GM18873 (cell line): Measurements from ENCODE around the gene RMI2.

ENCODE experiments used
- ATAC-seq: cut with Tn5 transposase; IDR thresholded peaks from one replicate; pipeline ENCODE4 v1.9.1; 2021; ENCODE audit warnings: mild to moderate bottlenecking, moderate library complexity, moderate number of reproducible peaks; ENCODE audit not compliant: unreplicated experiment, low FRiP score

RMI2 gene

DNA sequence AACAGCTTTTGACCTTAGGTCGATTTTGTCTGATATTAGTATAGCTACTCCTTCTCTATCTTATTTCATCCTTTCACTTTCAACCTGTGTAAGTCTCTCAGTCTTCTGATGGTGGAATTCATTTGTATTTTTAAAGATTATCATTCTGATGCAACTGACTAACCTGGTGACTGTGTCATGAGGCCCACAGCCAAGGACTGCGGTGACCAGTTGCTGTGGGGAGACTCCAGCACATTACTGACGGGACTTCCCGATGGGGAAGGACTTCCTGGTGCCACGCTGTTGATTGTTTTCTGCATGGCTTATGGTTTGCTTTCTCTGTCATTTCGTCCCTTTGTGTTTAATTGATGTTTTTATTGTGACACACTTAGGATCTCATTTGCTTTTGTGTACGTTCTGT is 34.2 kb downstream of the RMI2 start:
- no peak for ATAC-seq

DNA sequence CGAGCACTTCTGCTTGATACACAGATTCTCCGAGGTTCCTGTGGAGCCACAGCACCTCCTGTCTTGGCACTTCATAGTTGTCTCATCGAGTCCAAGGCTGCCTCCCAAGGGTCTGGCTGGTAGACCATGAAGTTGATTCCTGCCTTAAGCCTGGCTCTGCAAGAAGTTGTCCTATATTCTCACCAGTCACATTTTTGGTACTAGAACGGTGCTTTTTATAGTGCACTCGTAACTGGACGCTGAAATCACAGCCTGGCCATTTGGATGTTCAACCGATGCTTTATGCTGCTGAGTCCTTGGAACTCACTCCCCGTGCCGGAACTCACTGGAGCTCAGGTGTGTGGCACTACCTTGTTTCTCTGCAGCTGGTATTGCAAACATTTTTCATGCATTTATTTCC is 35.6 kb downstream of the RMI2 start:
- no peak for ATAC-seq

DNA sequence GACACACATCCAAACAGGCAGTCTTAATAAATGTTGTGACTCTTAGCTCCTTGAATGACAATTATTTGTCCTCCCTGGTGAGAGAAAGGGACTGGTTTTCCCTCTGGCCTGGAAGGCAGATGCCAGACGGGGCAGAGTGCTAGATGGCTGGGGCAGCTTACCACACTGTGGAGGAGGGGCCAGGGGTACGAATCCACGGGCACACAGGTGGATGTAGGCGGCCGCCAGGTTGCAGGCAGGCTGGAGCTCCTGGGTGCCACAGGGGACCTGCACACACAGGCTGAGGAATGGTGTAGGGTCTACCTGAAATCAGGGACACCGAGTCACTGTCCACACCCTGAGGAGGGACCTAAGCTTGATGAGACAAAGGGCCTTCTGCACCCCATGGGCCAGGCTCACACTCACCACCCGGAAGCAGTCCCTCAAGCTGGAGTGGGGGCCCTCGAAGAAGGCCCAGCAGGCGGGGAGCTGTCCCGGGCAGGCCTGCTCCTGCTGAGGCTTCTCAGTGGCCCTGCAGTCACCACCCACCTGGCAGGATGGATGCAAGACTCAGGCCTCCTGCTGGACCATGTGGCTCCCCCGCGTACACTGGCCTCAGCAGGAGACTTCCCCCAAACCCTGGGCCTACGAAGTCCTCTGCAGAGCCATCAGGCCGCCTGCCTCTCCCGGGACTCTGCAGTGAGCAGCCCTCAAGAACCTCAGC is 38.4 kb downstream of the RMI2 start:
- no peak for ATAC-seq

DNA sequence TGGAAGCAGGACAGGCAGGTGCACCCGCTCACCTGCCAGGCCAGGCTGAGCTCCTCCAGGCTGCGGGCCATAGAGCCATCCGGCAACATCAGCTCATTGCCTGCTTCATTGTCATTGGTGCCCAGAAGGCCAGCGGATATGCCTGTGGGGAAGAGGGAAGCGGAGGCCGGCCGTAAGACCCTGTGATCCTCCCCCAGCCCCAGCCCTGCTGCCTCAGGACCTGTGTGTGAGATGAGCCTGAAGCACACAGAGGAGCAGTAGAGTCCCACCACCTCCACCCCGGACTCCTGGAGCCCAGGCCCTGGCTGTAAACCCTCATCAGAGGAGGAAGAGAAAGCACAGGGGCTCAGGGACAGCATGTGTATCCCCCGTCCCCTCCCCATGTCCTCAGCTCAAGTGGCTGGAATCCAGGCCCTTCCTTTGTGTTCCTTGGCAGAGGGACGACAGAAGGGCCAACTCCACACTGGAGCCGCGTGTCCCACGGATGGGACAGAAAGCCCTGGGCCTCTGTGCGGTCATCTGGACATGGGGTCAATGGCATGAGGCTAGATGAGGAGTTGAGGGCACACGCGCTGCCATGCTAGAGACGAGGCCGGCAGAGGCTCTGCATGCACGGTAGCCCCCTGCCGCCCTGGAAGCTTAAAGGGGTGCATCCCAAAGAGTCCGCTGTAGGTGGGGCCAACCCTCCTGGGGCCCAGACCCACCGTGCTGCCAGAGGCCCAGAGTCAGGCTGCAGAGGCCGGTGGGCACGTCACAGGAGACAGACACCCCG is 39.1 kb downstream of the RMI2 start:
- ATAC-seq: no peak

DNA sequence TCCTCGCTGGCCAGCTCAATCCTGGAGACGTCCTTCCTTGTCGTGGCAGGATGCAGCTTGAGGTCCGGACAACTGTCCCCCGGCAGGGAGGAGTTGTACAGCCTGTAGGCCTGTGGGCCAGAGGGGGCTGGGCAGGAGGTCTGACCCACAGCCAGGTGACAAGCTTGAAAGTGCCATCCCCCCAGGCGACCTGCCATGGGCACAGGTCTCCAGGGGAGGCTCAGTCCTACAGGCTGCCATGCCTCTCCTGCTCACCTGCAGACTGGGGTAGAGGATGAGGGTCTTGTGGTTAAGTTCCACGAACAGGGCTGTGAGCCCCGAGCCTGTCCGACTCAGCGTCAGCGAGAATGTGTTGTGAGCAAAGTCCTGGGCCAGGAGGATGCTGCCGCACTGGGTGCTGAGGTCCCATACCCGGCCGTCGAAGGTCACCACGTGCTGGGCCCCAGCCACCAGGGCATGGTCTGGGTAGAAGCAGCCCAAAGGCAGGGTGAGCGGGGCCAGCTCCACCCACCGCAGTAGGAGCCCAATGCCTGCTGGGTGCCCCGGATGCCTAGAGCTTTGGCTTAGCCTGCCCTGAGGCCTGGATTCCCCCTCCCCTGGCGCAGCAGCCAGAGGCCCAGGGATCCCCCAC is 39.8 kb downstream of the RMI2 start:
- no peak for ATAC-seq

DNA sequence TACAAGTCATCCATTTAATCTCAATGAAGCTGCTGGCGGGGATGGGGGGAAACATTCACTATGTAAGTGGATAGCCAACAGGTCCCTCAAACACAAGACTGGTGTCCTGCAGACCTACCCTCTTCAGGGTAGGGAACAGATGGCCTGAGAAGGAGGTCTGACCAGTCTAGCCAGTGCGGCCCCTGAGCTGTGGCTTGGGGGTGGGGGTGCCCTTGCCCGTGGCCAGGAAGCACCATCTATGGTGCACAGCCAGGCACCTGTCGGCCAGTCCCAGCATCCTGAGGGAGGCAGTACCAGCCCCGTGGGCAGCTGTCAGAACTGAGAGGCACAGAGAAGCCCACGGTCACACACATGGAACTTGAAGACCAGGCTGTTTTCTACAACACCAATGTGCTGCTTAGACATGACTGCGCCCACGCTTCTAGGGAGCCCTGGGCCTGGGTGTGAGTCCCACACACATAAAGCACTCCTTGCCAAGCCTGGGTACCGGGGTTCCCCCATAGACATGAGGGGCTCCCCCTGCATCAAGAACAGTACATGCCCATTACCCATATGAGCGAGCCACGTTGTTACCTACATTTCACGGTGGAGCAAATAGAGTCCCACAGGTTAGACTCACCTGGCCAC is 40.9 kb downstream of the RMI2 start:
- ATAC-seq: no peak

DNA sequence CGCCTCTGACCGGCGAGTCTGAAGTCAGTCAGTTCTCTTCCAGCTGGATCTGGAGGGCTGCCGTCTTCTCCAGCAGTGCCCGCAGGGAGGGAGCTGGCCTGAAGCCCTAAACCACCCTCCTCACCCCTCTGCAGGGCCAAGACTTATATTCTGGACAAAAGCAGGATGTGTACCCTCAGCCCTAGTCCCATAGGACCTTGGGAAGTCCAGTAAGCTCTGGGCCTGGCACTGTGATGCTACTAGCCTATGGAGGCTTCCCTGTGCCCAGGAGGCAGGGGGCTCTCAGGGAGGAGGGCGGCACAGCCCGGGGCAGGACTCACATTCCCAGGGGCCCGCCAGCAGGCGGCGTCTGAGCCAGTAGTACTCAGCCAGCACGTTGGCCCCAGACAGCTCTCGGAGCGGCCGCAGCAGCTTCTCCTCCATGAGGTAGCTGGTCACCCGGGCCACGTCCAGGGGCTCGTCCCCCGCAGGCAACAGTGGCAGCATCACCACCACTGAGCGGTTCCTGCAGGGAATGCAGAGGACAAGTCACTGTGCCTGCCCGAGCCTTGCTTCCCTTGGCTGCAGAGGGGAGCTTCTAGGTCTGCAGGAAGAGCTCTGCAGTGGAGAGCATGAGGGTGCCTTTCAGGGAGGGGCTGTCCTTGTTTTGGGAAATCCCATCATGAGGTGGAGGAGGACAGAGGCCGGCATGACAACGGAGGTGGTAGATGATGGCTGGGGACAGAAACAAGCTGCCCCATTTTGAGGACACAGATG is 41.7 kb downstream of the RMI2 start:
- no peak for ATAC-seq

DNA sequence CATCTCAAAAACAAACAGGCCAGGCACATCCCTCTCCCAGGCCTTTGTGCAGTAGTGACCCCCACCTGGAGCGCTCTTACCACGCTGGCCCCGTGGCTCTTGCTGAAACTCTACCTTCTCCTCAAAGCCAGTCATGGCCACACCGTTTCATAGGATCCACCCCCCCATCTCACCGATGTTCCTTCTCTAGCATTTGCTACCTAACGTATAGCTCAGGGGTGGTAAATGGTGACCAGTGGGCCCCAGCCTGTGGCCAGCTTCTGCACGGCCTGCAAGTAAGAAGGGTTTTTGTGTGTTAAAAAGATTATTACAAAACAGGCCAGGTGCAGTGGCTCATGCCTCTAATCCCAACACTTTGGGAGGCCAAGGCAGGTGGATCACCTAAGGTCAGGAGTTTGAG is 43.8 kb downstream of the RMI2 start:
- no peak for ATAC-seq

DNA sequence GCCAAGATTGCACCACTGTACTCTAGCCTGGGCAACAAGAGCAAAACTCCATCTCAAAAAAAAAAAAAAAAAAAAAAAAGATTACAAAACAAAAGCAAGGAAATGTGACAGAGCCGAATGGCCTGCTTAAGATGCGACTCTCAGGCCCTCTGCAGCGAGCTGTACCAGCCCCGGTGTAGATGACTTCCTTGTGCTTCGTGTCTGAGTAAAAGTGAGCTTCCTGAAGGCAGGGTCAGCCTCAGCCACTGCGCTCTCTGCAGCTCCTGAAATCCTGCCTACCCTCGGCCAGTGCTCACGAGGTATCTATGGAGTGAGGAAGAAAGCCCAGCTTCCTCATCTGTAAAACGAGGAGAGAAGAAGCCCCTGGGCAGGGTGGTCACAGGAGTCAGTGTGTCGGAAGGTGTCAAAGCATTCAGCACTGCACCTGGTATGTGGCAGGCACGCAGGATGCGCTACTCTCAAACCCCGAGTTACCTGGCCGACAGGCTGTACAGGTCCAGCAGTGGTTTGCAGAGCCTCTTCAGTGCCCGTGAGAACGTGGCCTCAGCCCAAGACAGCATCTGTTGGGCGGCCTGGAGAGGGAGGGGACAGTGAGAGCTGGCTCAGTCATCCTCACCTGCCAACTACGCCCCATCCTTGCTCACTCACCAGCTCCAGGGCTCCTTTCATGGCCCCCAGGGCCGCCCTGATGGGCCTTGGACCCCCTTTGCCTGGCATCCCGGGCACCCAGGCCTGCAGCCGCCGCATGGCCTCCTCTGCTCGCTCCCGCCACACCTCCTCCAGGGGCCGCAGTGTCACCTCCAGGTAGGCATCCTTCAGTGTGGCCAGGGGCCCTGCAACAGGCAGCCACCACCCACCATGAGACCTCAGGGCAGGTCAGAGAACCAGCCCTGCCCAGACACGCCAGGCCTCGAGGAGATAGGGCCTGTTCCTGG is 44.6 kb downstream of the RMI2 start:
- no peak for ATAC-seq

DNA sequence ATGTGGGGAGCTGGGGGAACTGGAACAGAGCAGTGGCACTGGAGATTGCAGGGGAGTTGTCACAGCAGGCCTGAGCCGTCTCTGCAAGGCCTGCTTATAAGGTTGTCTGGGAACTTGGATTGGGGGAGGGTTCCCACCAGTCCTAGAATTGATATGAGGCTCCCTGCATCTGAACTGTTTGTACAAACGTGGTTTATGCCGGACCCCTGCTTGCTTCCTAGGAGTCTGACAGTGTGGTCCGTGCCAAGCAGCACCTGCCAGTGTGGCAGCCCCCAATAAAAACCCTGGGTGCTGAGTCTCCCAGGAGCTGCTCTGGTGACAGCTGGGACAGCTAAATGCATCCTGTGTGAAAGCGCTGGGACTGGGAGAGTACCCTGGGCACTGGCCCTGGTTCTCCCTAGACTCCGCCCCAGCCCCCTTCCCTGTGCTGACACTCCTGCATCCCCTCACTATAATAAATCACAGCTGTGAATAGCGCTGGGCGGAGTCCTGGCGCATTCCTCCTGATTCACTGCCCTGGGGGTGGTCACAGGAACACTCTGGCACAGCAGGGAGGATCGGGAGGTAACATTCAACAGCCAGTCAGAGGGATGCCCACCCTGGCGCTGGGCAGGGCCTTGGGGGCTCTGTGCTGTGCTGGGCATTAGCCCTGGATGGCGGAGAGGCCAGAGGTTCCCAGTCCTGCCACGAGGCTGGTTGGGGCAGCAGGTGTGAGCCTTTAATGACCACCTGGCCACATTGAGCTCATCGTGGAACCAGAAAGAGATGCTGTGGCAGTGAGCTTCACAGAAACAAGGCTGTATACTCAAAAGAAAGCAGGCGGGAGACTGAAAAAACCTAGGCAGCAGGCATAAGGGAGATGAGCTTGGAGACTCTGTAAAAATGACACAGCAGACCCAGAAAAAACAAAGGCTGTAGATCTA is 45.6 kb downstream of the RMI2 start:
- ATAC-seq: no peak

DNA sequence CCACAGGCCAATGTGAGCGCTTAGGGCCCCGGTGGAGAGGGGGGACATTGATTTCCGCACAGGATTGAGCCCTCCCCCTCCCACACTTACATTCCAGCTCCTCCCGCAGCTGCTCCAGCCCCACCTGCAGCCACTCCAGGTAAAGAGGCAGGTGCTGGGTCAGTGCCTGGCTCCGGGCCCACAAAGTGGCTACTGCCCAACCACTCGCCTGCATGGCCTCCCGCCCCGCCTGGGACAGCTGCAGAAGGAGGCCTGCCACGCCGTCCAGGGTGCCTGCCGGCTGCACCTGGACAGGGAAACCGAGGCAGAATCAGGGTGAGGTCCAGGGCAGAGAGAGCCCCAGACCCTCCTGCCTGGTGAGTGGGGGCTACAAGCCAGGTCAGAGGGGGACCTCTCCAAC is 46.3 kb downstream of the RMI2 start:
- ATAC-seq: no peak

DNA sequence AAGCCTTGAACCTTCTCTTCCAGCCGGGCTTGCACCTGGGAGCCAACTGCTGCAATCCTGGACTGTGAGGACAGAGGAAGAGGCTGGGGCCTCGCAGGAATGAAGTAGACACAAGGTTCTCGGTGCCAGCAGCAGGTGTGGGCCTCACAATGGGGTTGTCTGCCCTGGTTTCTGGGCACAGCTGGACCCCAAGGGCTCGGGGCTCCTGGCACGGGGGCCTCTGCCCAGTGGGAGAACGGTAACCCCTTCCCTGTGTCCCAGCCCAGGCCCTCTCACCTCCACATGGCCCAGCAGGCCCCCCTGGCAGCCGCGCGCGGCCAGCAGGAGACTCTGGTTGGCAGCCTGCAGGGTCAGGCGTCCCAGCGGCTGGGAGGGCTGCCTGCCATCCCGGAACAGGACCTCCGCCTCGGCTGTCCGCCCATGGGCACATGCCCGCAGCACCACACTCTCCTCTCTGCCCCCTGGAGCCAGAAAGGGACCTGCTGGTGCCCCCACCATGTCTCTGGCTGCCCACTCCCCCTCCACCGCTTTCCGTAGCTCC is 46.9 kb downstream of the RMI2 start:
- ATAC-seq: no peak

DNA sequence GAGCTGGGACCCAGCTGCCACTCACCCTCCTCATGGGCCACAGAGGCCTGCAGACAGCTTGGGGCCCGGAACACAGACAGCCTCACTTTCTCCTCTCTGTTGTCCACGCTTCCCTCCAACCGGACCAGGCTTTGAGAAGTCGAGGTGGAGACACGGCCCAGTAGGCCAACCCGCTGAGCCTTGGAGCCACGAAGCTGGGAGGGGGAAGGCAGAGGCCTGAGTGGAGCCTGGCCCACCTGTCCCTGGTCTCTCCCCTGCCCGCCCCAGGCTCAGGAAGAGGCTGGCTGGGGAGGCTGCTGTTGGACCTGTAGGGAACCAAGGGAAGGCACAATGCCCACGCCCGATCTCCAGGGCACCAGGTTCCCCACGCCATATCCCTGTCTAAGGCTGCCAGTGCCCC is 48.1 kb downstream of the RMI2 start:
- no peak for ATAC-seq

DNA sequence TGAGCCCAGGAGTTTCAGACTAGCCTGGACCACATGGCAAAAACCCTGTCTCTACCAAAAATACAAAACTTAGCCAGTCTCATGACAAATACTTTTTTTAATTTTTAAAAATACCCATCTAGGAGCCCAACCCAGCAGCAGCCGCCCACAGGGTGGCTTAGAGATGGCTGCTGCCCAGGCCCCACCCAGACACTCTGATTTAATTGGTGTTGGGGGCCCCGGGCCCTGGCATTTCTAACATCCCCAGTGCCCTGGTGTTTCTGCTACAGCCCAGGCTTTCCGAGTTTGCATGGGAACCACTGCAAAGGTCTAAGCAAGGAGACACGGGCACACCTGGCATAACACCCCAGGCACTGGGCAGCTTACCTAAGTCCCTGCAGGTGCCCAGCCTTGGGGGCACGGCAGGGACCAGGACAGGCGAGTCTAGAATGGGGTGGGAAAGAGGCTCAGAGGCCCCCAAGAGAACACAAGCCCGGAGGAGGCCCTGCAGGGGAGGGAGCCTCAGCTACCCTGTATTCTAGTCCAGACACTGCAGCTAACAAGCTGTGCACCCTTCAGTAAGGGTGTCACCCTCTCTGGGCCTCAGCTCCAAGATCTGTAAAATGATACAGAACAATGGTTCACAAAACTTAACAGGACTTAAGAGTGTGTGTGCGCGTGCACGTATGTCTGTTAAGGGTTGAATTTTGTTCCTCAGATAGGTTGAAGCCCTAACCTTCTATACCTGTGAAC is 48.8 kb downstream of the RMI2 start:
- ATAC-seq: no peak

DNA sequence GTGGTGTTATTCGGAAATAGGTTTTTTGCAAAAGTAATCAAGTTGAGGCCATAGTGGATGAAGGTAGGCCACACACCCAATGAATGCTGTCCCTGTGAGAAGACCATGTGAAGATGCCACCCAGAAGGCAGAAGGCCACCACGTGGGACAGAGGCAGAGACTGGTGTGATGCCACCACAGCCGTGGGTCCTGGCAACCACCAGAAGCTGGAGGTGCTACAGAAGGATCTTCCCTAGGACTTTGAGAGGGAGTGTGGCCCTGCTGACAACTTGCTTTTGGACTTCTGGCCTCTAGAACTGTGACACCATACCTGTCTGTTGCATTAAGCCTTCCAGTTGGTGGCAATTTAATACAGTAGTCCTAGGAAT is 49.3 kb downstream of the RMI2 start:
- no peak for ATAC-seq

DNA sequence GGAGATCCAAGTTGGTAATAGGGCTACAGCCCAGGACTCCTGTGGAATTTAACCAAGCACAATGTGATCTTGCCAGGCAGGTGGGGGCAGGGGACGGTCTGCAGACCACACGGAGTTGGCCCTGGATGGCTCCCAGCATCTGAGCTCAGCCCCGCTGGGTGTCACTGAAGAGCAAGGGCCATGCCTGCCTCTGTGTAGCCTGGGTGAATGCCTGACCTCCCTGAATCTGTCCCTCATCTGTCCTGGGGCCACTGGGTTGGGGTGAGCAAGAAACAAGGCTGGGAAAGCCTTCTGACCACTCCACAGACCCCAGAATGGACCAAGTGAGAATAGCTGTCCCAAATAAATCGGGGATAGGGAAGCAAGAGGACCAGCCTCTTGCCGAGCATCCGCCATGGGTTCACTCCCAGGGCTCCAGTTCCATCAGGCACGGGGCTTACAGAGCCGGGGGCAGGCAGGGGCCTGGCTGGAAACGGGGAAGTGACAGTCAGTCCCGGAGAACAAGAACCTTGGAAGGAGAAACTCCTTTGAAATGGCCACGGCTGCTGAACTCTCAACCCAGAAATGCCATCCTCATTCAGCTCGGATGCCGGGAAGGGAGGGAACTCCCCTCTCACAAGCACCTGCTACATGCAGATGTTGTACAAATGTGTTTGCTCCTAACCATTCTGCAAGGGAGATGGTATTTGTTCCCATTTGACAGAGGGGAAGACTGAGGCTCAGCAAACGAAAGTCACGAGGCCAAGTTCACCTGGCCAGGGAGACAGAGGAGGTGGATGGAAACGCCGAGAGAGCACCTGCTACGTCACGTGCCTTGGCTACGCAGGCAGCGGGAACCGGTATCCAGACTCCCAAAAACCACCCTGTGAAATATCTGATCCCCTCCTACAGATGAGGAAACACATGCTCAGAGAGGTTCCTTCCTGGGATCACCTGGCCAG is 50.0 kb downstream of the RMI2 start:
- no peak for ATAC-seq

DNA sequence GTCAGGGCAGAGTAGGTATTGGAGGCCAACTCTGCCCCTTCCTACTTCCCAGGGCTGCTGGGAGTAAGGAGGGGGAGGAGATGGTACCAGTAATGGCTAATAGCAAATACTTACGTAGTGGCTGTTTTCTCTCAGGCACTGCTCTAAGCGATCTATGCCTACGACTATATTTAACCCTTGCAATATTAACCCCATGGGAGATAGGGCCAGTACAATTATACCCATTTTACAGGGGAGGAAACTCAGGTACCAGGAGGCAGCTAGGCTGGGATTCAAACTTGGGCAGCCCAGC is 50.6 kb downstream of the RMI2 start:
- ATAC-seq: no peak
